ENCODE results near the gene ZDHHC5.

DNA sequence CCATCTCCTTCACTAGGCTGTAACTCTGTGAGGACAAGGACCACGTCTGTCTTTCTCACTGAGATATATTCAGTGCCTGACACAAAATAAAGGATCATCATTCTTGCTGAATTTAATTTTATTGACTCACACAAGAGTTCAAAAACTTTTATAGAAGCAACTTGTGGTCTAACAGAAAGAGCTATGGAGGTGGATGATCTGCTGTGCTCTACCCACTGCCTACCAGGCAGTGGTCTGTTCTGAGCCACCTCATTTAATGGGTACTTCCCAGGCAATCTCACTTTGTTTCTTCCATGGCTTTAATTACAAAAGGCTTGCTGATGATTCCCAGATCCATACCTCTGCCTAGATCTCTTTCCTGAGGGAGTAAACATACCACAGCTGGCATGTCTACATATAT, 79.0 kb downstream of the ZDHHC5 start:
- TF ChIP-seq, protein P1, sequence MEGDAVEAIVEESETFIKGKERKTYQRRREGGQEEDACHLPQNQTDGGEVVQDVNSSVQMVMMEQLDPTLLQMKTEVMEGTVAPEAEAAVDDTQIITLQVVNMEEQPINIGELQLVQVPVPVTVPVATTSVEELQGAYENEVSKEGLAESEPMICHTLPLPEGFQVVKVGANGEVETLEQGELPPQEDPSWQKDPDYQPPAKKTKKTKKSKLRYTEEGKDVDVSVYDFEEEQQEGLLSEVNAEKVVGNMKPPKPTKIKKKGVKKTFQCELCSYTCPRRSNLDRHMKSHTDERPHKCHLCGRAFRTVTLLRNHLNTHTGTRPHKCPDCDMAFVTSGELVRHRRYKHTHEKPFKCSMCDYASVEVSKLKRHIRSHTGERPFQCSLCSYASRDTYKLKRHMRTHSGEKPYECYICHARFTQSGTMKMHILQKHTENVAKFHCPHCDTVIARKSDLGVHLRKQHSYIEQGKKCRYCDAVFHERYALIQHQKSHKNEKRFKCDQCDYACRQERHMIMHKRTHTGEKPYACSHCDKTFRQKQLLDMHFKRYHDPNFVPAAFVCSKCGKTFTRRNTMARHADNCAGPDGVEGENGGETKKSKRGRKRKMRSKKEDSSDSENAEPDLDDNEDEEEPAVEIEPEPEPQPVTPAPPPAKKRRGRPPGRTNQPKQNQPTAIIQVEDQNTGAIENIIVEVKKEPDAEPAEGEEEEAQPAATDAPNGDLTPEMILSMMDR (conservative IDR thresholded peaks at IDR 0.05; ENCODE audit: low read length): no peak
- TF ChIP-seq EZH2phosphoT487 (IDR thresholded peaks at IDR 0.05; ENCODE audit: borderline replicate concordance): no peak
